Activated CD4-positive, alpha-beta T cell treated with anti-CD3 and anti-CD28 coated beads, Interleukin-2, amount 10 ng/mL, durations not matched to agents 7 days and 5 days (primary cell): Measurements from ENCODE around the gene DIAPH2. TPM values are rescaled to one million over a fixed set of nuclear protein-coding genes. Genes with fewer than 3 reads are reported as not detected.

Experiments
- CTCF ChIA-PET: fragments of 350-600 bp; sonication (Branson Sonifier 250); formaldehyde crosslinking; loops from one replicate; lab custom pipeline; 2021; ENCODE audit warnings: antibody characterized with exemption; lab: Charles Lee
- POLR2A ChIA-PET: fragments of 350-600 bp; sonication (Branson Sonifier 250); formaldehyde crosslinking; loops from one replicate; lab custom pipeline; 2021; ENCODE audit warnings: antibody characterized with exemption; lab: Charles Lee
- DNase-seq: peaks from one replicate; pipeline ENCODE4 v3.0.0-alpha.2; 2020
- H3K27ac Mint-ChIP-seq: one replicate; pipeline ENCODE4 v1.8.0; 2021; ENCODE audit warnings: mild to moderate bottlenecking, moderate library complexity, mixed read lengths
- H3K27me3 Mint-ChIP-seq: one replicate; pipeline ENCODE4 v1.8.0; 2021; ENCODE audit warnings: mixed read lengths
- H3K36me3 Mint-ChIP-seq: one replicate; pipeline ENCODE4 v1.8.0; 2021; ENCODE audit warnings: low read depth, mixed read lengths
- H3K4me1 Mint-ChIP-seq: one replicate; pipeline ENCODE4 v1.8.0; 2021; ENCODE audit warnings: mixed read lengths
- H3K4me3 Mint-ChIP-seq: one replicate; pipeline ENCODE4 v1.8.0; 2021; ENCODE audit warnings: mild to moderate bottlenecking, moderate library complexity, mixed read lengths
- H3K9me3 Mint-ChIP-seq: one replicate; pipeline ENCODE4 v1.8.0; 2021; ENCODE audit warnings: mixed read lengths
- total RNA-seq, 2 experiments: library from RNA; stranded (reverse); gene quantifications; one replicate each; pipeline ENCODE4 v1.2.3, GENCODE V29; 2021

Gene DIAPH2
- total RNA-seq = 10 to 100 TPM; 15.4 to 18.3 TPM

- H3K27ac Mint-ChIP-seq = peak within 1 kb of the TSS; percentile 97
- no peaks in the 10 kb centered on the region for H3K27me3 Mint-ChIP-seq
- CTCF ChIA-PET = interaction anchor here (0.7 to 1.5 kb wide), 2 partner anchors 11 to 13 kb away, joined by 3 read pairs; no protein-coding TSS in a partner anchor
- peaks cover 7% of the 10 kb centered on the region for H3K36me3 Mint-ChIP-seq
- POLR2A ChIA-PET = no interaction called here
- H3K4me3 Mint-ChIP-seq = peak within 1 kb of the TSS; percentile 94
- peaks cover 34% of the 10 kb centered on the region for H3K4me1 Mint-ChIP-seq
- no peaks in the 10 kb centered on the region for H3K9me3 Mint-ChIP-seq
- DNase-seq = peak; percentile 83
These were observed at the start of gene DIAPH2 for GRCh38 chrX:96684339-96685209. DIAPH2 (plus strand) TSS chrX:96684842.

GRCh38 chrX:96650023-96650422 is 34.6 kb upstream of the DIAPH2 start:
- CTCF ChIA-PET = no interaction called here
- H3K27me3 Mint-ChIP-seq = peaks cover 2% of the 10 kb centered on the region

DNA sequence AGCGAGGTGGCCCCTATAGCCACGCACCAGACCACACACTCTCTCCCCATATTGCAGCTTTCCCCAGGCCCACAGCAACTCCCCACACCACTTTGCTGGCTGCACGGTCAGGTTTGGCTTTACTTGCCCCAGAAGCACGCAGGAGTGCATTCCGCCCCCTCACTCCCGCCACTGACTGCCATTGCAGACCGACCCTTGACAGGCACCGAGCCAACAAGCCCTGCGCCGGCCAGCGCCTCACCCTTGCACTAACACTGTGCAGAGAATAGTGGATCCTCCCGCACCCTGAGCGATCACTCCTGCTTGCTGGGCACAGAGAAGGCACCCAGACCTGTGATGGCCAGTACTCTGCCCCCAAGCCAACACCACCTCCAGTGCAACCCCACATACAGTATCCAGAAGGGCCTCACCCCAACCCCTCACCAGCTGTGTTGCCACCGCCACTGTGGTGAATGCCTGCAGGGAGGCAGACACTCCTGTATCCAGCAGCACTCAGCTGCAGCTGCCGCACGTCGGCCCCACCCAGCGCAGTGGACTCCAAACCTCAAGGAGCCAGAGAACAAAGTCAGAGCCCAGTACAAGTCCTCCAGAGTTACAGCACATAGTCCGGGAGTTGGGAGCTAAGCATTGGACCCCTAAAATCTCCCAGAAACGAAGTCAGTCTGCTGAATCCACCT is 28.6 kb upstream of the DIAPH2 start:
- Mint-ChIP-seq H3K27ac (no peak overlapping the region), H3K36me3 (no peaks in the 10 kb centered on the region), H3K4me1 (no peaks in the 10 kb centered on the region), H3K9me3 (no peaks in the 10 kb centered on the region), H3K27me3 (peaks cover 5% of the 10 kb centered on the region), H3K4me3 (no peak overlapping the region)
- DNase-seq = no peak
- CTCF ChIA-PET = interaction anchor here (0.5 kb wide), 1 partner anchor 11 kb away, joined by 4 read pairs; no protein-coding TSS in a partner anchor
- POLR2A ChIA-PET = no interaction called here

More at GRCh38 chrX:96650023-96650422, 34.6 kb upstream of the DIAPH2 start:
- no peaks in the 10 kb centered on the region for H3K4me1 Mint-ChIP-seq
- DNase-seq = no peak
- no peak overlapping the region for H3K4me3 Mint-ChIP-seq
- H3K36me3 Mint-ChIP-seq = peaks cover 1% of the 10 kb centered on the region
- POLR2A ChIA-PET = no interaction called here
- H3K27ac Mint-ChIP-seq = no peak overlapping the region
- no peaks in the 10 kb centered on the region for H3K9me3 Mint-ChIP-seq

DNA sequence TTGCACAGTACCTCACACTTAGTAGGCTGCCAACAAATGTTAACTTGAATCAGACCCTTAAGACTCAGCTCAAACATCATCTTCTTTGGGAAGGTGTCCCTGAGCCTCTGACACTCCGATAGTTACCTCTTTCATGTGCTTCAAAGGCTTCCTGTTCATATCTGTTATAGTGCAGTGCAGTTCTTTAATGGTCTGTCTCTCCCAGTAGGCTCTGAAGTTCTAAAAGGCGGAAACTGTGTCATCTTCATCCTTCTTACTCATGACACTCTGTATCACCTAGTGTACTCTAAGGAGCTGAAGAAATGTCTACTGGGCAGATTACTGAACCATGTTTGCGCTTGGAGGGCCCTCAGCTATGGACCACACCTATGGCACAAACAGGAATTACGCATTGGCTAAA is 2.1 kb upstream of the DIAPH2 start:
- POLR2A ChIA-PET = no interaction called here
- DNase-seq = peak; percentile 13
- no peaks in the 10 kb centered on the region for H3K9me3 Mint-ChIP-seq
- peak overlapping the region; percentile 75 for H3K27ac Mint-ChIP-seq
- peaks cover 5% of the 10 kb centered on the region for H3K36me3 Mint-ChIP-seq
- peaks cover 31% of the 10 kb centered on the region for H3K4me1 Mint-ChIP-seq
- H3K4me3 Mint-ChIP-seq = peak overlapping the region; percentile 6
- CTCF ChIA-PET = interaction anchor here (0.7 to 1.1 kb wide), 2 partner anchors 9 to 1069 kb away, joined by 4 read pairs; no protein-coding TSS in a partner anchor
- H3K27me3 Mint-ChIP-seq = no peaks in the 10 kb centered on the region

- Mint-ChIP-seq H3K27me3 (no peaks in the 10 kb centered on the region), H3K4me3 (peak overlapping the region; percentile 94), H3K36me3 (peaks cover 7% of the 10 kb centered on the region), H3K9me3 (no peaks in the 10 kb centered on the region), H3K27ac (peak overlapping the region; percentile 97), H3K4me1 (peaks cover 34% of the 10 kb centered on the region)
- ChIA-PET POLR2A (no interaction called here), CTCF (interaction anchor here (0.7 to 1.5 kb wide), 2 partner anchors 12 to 14 kb away, joined by 3 read pairs; no protein-coding TSS in a partner anchor)
- DNase-seq = no peak
These were observed 674 bp upstream of the DIAPH2 start for GRCh38 chrX:96683997-96684338.

DNA sequence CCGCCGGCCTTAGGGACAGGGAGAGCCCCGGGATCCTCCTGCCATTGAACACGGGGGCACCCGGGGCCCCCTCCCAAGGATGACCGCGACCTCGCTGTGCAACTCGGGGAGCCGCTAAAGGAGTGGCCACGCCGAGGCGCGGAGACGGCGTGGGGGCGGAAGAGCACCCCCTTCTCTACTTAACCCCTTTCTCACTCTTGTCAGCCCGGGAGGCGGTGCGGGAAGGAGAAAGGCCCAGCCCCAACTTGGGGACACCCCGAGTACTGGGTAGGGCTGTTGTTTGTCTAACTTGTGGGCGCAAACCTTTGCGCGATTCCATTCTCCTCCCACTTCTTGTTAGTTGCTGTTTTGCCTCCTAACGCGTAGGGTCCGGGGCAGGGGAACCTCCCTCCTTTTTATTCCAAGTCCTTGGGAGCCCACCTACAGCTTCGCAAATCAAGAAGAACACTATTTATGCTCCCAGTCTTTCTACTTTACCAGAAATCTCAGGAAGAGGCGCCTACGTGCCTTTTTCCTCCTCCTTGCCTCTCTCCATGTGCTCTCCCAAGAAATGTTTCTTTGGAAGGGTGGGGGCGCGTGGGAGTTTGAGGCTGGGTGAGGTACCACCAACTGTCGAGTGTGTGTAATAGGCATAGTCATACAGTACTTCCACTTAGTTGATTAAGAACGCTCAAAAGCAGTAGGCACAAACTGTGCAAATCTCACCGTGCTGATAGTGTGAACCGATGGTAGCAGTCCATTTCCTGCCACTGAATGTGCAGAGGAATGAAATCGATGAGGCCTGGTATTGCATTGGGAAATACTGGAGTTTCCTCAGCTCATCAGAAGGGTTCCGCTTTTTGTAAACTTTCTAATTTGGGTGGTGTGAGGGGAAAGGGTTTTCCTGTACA is 813 bp downstream of the DIAPH2 start:
- Mint-ChIP-seq H3K27me3 (no peaks in the 10 kb centered on the region), H3K27ac (peak overlapping the region; percentile 97), H3K4me1 (peaks cover 34% of the 10 kb centered on the region), H3K36me3 (peaks cover 7% of the 10 kb centered on the region), H3K9me3 (no peaks in the 10 kb centered on the region), H3K4me3 (peak overlapping the region; percentile 94)
- POLR2A ChIA-PET = no interaction called here
- peak; percentile 54 for DNase-seq
- CTCF ChIA-PET = interaction anchor here (1.0 kb wide), 1 partner anchor 11 kb away, joined by 4 read pairs; no protein-coding TSS in a partner anchor

- POLR2A ChIA-PET = interaction anchor here (0.7 kb wide), 1 partner anchor 22 kb away, joined by 5 read pairs; no protein-coding TSS in a partner anchor
- Mint-ChIP-seq H3K4me1 (peaks cover 26% of the 10 kb centered on the region), H3K36me3 (peaks cover 7% of the 10 kb centered on the region), H3K27ac (no peak overlapping the region), H3K9me3 (no peaks in the 10 kb centered on the region), H3K27me3 (no peaks in the 10 kb centered on the region), H3K4me3 (no peak overlapping the region)
- CTCF ChIA-PET = no interaction called here
- no peak for DNase-seq
These were observed 3.1 kb downstream of the DIAPH2 start for GRCh38 chrX:96687776-96688175.

DNA sequence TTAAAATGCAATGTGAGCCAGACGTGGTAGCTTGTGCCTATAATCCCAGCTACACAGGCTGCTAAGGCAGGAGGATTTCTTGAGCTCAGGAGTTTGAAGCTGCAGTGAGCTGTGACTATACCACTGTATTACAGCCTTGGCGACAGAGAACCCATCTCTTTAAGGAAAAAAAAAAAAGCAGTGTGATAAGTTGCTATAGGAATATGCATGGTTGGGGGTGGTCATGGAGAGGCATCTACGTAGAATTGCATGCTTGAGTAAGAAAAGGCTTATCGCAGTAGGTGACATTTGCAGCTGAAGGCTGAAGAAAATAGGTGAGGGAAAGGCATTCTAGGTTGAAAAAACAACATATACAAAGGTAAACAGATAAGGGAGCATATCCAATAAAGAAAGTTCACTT is 4.1 kb downstream of the DIAPH2 start:
- Mint-ChIP-seq H3K4me3 (no peak overlapping the region), H3K27me3 (no peaks in the 10 kb centered on the region), H3K4me1 (peaks cover 22% of the 10 kb centered on the region), H3K9me3 (no peaks in the 10 kb centered on the region), H3K36me3 (peaks cover 10% of the 10 kb centered on the region), H3K27ac (no peak overlapping the region)
- no peak for DNase-seq
- CTCF ChIA-PET = interaction anchor here (0.6 kb wide), 1 partner anchor 817 kb away, joined by 4 read pairs; no protein-coding TSS in a partner anchor
- POLR2A ChIA-PET = interaction anchor here (0.6 kb wide), 1 partner anchor 9 kb away, joined by 4 read pairs; no protein-coding TSS in a partner anchor

GRCh38 chrX:96689991-96690390 is 5.3 kb downstream of the DIAPH2 start:
- CTCF ChIA-PET = interaction anchor here (0.6 kb wide), 1 partner anchor 87 kb away, joined by 8 read pairs; no protein-coding TSS in a partner anchor
- H3K4me3 Mint-ChIP-seq = no peak overlapping the region
- POLR2A ChIA-PET = no interaction called here
- H3K27me3 Mint-ChIP-seq = no peaks in the 10 kb centered on the region
- no peak overlapping the region for H3K27ac Mint-ChIP-seq
- peaks cover 8% of the 10 kb centered on the region for H3K36me3 Mint-ChIP-seq
- H3K4me1 Mint-ChIP-seq = peaks cover 14% of the 10 kb centered on the region
- DNase-seq = no peak
- no peaks in the 10 kb centered on the region for H3K9me3 Mint-ChIP-seq

GRCh38 chrX:96692454-96692853 is 7.8 kb downstream of the DIAPH2 start:
- ChIA-PET POLR2A (no interaction called here), CTCF (no interaction called here)
- no peak overlapping the region for H3K4me3 Mint-ChIP-seq
- no peaks in the 10 kb centered on the region for H3K27me3 Mint-ChIP-seq
- H3K36me3 Mint-ChIP-seq = peaks cover 12% of the 10 kb centered on the region
- peaks cover 3% of the 10 kb centered on the region for H3K4me1 Mint-ChIP-seq
- DNase-seq = no peak
- H3K27ac Mint-ChIP-seq = no peak overlapping the region
- H3K9me3 Mint-ChIP-seq = no peaks in the 10 kb centered on the region

GRCh38 chrX:96692890-96693289 is 8.2 kb downstream of the DIAPH2 start:
- no peak for DNase-seq
- CTCF ChIA-PET = no interaction called here
- peaks cover under 1% of the 10 kb centered on the region for H3K4me1 Mint-ChIP-seq
- H3K4me3 Mint-ChIP-seq = no peak overlapping the region
- no peaks in the 10 kb centered on the region for H3K9me3 Mint-ChIP-seq
- H3K27me3 Mint-ChIP-seq = no peaks in the 10 kb centered on the region
- no peak overlapping the region for H3K27ac Mint-ChIP-seq
- peaks cover 10% of the 10 kb centered on the region for H3K36me3 Mint-ChIP-seq
- POLR2A ChIA-PET = no interaction called here

DNA sequence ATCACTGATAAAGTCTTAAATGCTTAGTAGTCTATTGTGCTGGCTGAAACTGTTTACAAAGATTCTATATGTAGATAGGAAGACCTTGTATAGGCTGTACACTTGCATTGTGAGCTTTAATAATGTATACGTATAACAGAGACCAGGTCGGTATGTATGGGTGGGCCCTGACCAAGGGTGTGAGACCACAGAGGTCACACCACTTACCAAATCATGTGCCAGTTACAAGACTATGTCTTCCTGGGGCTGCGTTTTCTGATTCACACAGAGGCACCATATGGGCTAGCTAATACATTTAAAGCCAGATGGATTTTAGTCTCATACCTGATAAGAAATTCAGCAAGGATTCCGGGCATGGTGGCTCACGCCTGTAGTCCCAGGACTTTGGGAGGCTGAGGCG is 8.8 kb downstream of the DIAPH2 start:
- no peaks in the 10 kb centered on the region for H3K27me3 Mint-ChIP-seq
- no peaks in the 10 kb centered on the region for H3K9me3 Mint-ChIP-seq
- ChIA-PET CTCF (no interaction called here), POLR2A (no interaction called here)
- no peak for DNase-seq
- no peak overlapping the region for H3K27ac Mint-ChIP-seq
- H3K4me3 Mint-ChIP-seq = no peak overlapping the region
- no peaks in the 10 kb centered on the region for H3K4me1 Mint-ChIP-seq
- H3K36me3 Mint-ChIP-seq = peaks cover 10% of the 10 kb centered on the region
